Measurements from ENCODE around the gene THOC6. TPM values are rescaled to one million over a fixed set of nuclear protein-coding genes. Genes with fewer than 3 reads are reported as not detected.
"Not testable (repeated sequence)": the region's sequence is repeated elsewhere in the genome, so short reads cannot be mapped to it uniquely, and the experiment has no call there.

Gene THOC6
- total RNA-seq, 1 donor from 2014 or later = 12.6 TPM

- DNase-seq = not testable (repeated sequence)
Observed at GRCh38 chr16:3072148-3072547, 48.3 kb downstream of the THOC6 start.

DNA sequence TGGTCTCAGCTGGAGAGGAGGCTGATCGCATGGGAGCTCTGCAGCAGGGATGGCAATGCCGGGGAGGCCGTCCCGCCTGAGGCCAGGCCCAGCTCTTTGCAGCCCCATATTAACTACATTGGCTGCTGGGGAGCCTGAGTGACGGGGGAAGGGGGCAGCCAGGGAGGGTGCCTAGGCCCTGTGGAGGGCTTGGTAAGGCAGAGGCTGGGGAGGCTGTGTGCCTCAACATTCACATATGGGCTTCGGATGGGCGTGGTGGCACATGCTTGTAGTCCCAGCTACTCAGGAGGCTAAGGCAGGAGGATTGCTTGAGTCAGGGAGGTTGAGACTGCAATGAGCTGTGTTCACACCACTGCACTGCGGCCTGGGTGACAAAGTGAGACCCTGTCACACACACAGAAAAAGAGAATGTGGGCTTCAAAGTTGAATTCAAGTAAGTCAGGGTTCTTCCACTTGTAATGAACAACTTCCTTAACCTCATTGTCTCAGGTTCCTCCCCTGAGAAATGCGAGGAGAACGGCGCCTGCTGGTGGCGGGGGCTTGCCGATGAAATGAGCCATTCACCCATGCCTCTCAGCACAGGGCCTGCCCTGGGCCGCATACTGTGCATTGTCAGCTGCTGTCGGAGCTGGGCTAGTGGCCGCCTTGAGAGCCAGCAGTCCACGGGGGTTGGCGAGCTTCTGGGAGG lies 48.9 kb downstream of the THOC6 start:
- not testable (repeated sequence) for DNase-seq

- no peak for DNase-seq
Observed at GRCh38 chr16:3073448-3073847, 49.6 kb downstream of the THOC6 start.

DNA sequence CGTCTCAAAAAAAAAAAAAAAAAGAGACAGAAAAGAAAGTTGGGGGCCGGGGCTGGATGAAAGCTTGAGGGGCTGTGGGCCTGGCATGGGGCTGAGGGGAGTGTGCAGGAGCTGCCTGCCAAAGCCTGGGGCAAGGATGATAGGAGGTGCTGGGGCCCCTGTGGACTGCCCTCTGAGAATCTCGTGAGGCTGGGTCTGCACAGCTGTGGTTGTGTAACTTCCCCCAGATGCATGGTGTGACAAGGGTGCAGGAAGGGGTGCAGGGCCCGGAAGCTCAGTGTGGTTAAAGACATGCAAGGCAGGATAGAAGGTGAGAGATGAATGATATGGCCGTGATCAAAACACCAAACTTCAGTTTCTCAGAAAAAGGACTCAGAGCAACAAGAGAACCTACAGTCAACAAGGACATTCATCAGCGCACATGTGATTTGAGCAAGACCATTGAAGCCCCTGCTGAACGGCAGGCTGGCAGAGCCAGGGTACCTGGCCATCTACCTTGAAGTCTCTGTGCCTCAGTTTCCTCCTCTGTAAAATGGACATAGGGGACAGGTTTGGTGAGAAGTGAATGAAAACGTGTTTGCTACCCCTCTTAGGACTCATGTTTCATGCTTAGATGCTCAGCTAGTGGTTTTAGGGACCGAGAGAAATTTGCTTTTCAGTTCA lies 51.2 kb downstream of the THOC6 start:
- DNase-seq = no peak

DNA sequence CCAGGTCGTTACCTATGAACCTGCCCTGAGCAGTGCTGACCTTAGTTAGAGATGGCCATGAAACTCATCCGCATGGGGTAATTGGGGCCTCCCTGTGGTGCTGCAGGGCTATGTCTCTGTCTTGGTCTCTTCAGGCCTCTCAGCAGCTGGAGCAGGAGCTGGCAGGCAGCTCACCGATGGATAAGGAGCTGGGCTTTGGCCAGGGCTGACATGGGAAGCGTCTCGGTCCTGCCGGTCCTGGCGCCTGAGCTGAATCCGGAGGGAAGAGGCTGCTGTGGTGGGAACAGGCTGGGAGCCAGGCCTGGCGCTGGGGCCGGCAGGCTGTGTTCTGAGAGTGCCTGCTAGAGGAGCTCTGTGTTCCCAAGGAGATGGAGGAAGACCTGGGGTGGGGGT lies 51.7 kb downstream of the THOC6 start:
- peak; percentile 83 for DNase-seq

- DNase-seq = not testable (repeated sequence)
Observed at GRCh38 chr16:3075946-3076345, 52.1 kb downstream of the THOC6 start.

DNA sequence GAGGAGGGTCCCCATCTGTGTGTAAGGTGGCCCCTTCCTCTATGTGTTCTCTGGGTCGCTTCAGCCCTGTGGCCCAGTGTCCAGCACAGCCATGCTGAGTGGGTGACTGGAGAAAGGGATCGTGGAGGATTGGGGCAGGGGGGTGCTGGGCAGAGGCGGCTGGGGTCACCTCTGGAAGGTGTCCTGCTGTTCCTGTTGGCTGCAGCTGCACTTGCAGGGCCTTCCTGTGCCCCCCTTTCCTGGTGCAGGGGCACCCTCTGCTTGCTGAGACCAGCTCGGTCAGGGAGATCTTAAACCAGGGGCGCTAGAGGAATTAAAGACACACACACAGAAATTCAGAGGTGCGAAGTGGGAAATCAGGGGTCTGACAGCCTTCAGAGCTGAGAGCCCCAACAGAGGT lies 52.7 kb downstream of the THOC6 start:
- DNase-seq = no peak

Small RNA genes within 50 kb of the gene (small RNA-seq; reads per million reads assigned to genes)
- not detected for gene LINC00514 (ENCODE audit: low replicate concordance)

Other genes starting within 250 kb of the THOC6 start
- gene ELOB, start 246.8 kb upstream of the THOC6 start, total RNA-seq = 155 TPM
- 2.9 TPM for gene PRSS33, start 236.5 kb upstream of the THOC6 start, total RNA-seq
- not detected for gene PRSS41, start 225.6 kb upstream of the THOC6 start, total RNA-seq
- gene PRSS21, start 206.8 kb upstream of the THOC6 start, total RNA-seq = not detected
- gene ZG16B, start 193.7 kb upstream of the THOC6 start, total RNA-seq = 1,549 TPM
- 18.2 TPM for gene PRSS22, start 165.9 kb upstream of the THOC6 start, total RNA-seq
- gene FLYWCH2, start 140.8 kb upstream of the THOC6 start, total RNA-seq = 37.0 TPM
- 21.6 TPM for gene FLYWCH1, start 112.1 kb upstream of the THOC6 start, total RNA-seq
- gene KREMEN2, start 59.8 kb upstream of the THOC6 start, total RNA-seq = 5.6 TPM
- 6.2 TPM for gene PAQR4, start 54.7 kb upstream of the THOC6 start, total RNA-seq
- gene PKMYT1, start 43.6 kb upstream of the THOC6 start, total RNA-seq = 12.2 TPM
- not detected for gene CLDN9, start 11.1 kb upstream of the THOC6 start, total RNA-seq
- not detected for gene CLDN6, start 5.9 kb upstream of the THOC6 start, total RNA-seq
- 41.3 TPM for gene TNFRSF12A, start 3.7 kb upstream of the THOC6 start, total RNA-seq
- 13.0 TPM for gene HCFC1R1, start 93 bp upstream of the THOC6 start, total RNA-seq
- gene BICDL2, start 12.9 kb downstream of the THOC6 start, total RNA-seq = 15.8 TPM
- gene MMP25, start 22.5 kb downstream of the THOC6 start, total RNA-seq = 0.41 TPM
- gene IL32, start 41.6 kb downstream of the THOC6 start, total RNA-seq = 104 TPM
- not detected for gene ZSCAN10, start 75.3 kb downstream of the THOC6 start, total RNA-seq
- gene ZNF205, start 88.6 kb downstream of the THOC6 start, total RNA-seq = 11.4 TPM
- 9.3 TPM for gene ZNF213, start 111.0 kb downstream of the THOC6 start, total RNA-seq
- not detected for gene OR1F1, start 164.2 kb downstream of the THOC6 start, total RNA-seq
- gene ZNF200, start 211.1 kb downstream of the THOC6 start, total RNA-seq = 8.3 TPM
- gene MEFV, start 232.6 kb downstream of the THOC6 start, total RNA-seq = 2.1 TPM